HepG2 (cell line): ENCODE measurements around the gene THADA. TPM values are rescaled to one million over a fixed set of nuclear protein-coding genes. Genes with fewer than 3 reads are reported as not detected.
A peak's percentile ranks its signal among the peaks of the same experiment; 100 is the strongest.

Experiments
- ASH2L ChIP-seq: fragments of 300-600, 200-600 bp; sonication (generic); IDR thresholded peaks from 2 replicates; pipeline ENCODE4 v1.7.0; 2017; ENCODE audit warnings: low read depth, mild to moderate bottlenecking, moderate library complexity, mixed read lengths, low read length; ENCODE audit not compliant: insufficient read length
- CREM ChIP-seq, 2 experiments: sonication (generic) in 1 of 2; formaldehyde crosslinking in 1 of 2; IDR thresholded peaks; 2 replicates each; pipeline versions ENCODE4 v1.4.0 to v1.6.1; 2016 to 2020; ENCODE audit warnings: antibody characterized with exemption in 1 of 2, mild to moderate bottlenecking in 1 of 2, missing genetic modification reagents in 1 of 2
- HNRNPK ChIP-seq: fragments of 200-400 bp; formaldehyde crosslinking; IDR thresholded peaks from 2 replicates; pipeline ENCODE4 v1.6.1; 2018; ENCODE audit warnings: low read length, low read depth, moderate library complexity, mild to moderate bottlenecking; ENCODE audit not compliant: poor library complexity, severe bottlenecking
- JUNB ChIP-seq: sonication (generic); formaldehyde crosslinking; IDR thresholded peaks from 2 replicates; pipeline ENCODE4 v1.8.0; 2022; ENCODE audit warnings: missing genetic modification reagents, mild to moderate bottlenecking, borderline replicate concordance
- KDM3A ChIP-seq: IDR thresholded peaks from 2 replicates; pipeline ENCODE4 v1.6.1; 2018; ENCODE audit warnings: low read depth, missing compliant biosample characterization
- KDM5A ChIP-seq: fragments of 200-600 bp; sonication (generic); IDR thresholded peaks from 2 replicates; pipeline ENCODE4 v1.7.0; 2018; ENCODE audit warnings: antibody characterized with exemption, mild to moderate bottlenecking, low read length, borderline replicate concordance
- KLF16 ChIP-seq, 2 experiments: sonication (generic) in 1 of 2; formaldehyde crosslinking in 1 of 2; IDR thresholded peaks; 2 replicates each; pipeline versions ENCODE4 v1.6.1 to v1.8.0; 2016 to 2023; ENCODE audit warnings: missing genetic modification reagents in 2 of 2, missing compliant biosample characterization in 1 of 2
- MAFF ChIP-seq: IDR thresholded peaks from 2 replicates; pipeline ENCODE4 v1.6.1; 2011; ENCODE audit warnings: low read depth, low read length, improper control_type of control experiment
- MAFK ChIP-seq, 2 experiments: IDR thresholded peaks in 1 of 2; conservative IDR thresholded peaks in 1 of 2; 2 replicates each; pipeline ENCODE4 v1.6.1; 2011; ENCODE audit warnings: improper control_type of control experiment in 2 of 2, low read length in 2 of 2
- NFE2L2 ChIP-seq: fragments of 150-350 bp; IDR thresholded peaks from 2 replicates; pipeline ENCODE4 v1.6.1; 2014; ENCODE audit warnings: low read length
- RXRB ChIP-seq: IDR thresholded peaks from 2 replicates; pipeline ENCODE4 v1.6.1; 2016; ENCODE audit warnings: borderline replicate concordance, missing genetic modification reagents, missing compliant biosample characterization
- ZFAT ChIP-seq: sonication (generic); formaldehyde crosslinking; conservative IDR thresholded peaks from 2 replicates; pipeline ENCODE4 v1.8.1; 2023; ENCODE audit warnings: missing genetic modification reagents, inconsistent platforms
- ZNF546 ChIP-seq: sonication (generic); formaldehyde crosslinking; conservative IDR thresholded peaks from 2 replicates; pipeline ENCODE4 v1.8.1; 2023; ENCODE audit warnings: mild to moderate bottlenecking, missing genetic modification reagents
- ZNF644 ChIP-seq: IDR thresholded peaks from 2 replicates; pipeline ENCODE4 v1.6.1; 2016; ENCODE audit warnings: low read depth
- ZNF678 ChIP-seq: sonication (generic); formaldehyde crosslinking; IDR thresholded peaks from 2 replicates; pipeline ENCODE4 v1.4.0; 2020; ENCODE audit warnings: mild to moderate bottlenecking, missing genetic modification reagents
- polyA plus RNA-seq, 8 experiments: library from polyadenylated mRNA; depleted of rRNA in 3 of 8; stranded (reverse) in 7 of 8; unstranded in 1 of 8; fragments of >200 nt; fragmentation: Illumina TruSeq in 4 of 8; extraction: Trizol in 4 of 8; gene quantifications; 2 replicates each; pipeline versions ENCODE4 v1.2.1 to v1.2.3, GENCODE V29; 2011 to 2016; ENCODE audit warnings: low read depth in 4 of 8, missing spikeins in 1 of 8, mixed read lengths in 1 of 8; ENCODE audit not compliant: insufficient read depth in 1 of 8
- total RNA-seq, 5 experiments: library from RNA; depleted of rRNA; stranded (reverse); fragments of >200 nt; fragmentation: Illumina TruSeq; extraction: Trizol; gene quantifications; 2 replicates each; pipeline ENCODE4 v1.2.3, GENCODE V29; 2016; ENCODE audit warnings: low read depth in 1 of 5
- TF ChIP-seq, protein P1 (sequence below): IDR thresholded peaks from 2 replicates; pipeline ENCODE4 v1.6.1; 2016; ENCODE audit warnings: low read depth
- TF ChIP-seq, protein P2 (sequence below): IDR thresholded peaks from 2 replicates; pipeline ENCODE4 v1.6.1; 2016; ENCODE audit warnings: missing compliant biosample characterization, missing genetic modification reagents, borderline replicate concordance
- TF ChIP-seq, protein P3 (sequence below): IDR thresholded peaks from 2 replicates; pipeline ENCODE4 v1.4.0; 2020; ENCODE audit warnings: mild to moderate bottlenecking, missing genetic modification reagents
- TF ChIP-seq, protein P4 (sequence below): sonication (generic); formaldehyde crosslinking; IDR thresholded peaks from 2 replicates; pipeline ENCODE4 v1.9.0; 2021; ENCODE audit warnings: missing genetic modification reagents, borderline replicate concordance

Gene THADA
- total and polyA plus RNA-seq, 2 of the 13 experiments (the other 11 are each of a cell fraction or from before 2014, with no cell fraction given) = 12.7 to 21.7 TPM

DNA sequence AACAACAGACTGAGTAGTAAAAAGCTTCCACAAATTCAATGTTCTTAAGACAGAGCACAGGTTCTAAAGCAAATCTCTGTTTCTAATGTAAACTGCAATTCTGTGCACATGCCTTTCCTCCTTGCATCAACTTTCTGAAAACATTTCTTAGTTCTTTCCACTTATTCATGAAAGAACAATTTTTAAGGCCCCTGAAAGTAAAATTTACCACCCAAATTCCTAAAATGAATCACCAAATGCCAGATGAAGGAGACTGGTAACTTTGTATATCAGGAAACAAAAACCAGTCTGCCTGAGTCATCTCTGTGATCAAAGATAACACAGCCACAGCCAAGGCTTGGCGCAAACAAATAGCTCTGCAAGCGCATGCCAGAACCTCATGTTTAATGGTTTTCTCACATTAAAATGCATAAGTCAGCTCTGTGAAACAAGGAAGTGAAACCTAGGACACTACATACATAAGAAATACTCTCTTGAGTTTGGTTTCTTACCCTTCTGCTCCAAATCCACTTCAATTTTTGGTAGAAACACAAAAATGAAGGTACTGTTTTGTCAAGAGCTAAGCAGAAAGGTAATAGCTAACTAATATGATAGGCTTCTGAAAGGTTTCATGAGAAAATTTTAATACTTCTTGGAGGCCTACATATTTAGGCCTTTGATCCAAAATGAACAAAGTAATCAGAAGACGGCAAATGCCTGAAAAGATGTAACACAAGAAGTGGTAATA lies 169.4 kb downstream of the THADA start (continued):
- no peak; the same call in 1 of the 2 replicates for TF ChIP-seq JUNB (CRISPR knock-in tag)
- no peak for TF ChIP-seq ZNF678 (CRISPR knock-in tag)
- peak; percentile 60; the same call in 1 of the 2 replicates for TF ChIP-seq ZNF644 (CRISPR knock-in tag)
- no peak for TF ChIP-seq HNRNPK
- TF ChIP-seq, protein P1, sequence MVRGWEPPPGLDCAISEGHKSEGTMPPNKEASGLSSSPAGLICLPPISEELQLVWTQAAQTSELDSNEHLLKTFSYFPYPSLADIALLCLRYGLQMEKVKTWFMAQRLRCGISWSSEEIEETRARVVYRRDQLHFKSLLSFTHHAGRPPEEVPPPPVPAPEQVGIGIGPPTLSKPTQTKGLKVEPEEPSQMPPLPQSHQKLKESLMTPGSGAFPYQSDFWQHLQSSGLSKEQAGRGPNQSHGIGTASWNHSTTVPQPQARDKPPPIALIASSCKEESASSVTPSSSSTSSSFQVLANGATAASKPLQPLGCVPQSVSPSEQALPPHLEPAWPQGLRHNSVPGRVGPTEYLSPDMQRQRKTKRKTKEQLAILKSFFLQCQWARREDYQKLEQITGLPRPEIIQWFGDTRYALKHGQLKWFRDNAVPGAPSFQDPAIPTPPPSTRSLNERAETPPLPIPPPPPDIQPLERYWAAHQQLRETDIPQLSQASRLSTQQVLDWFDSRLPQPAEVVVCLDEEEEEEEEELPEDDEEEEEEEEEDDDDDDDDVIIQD (CRISPR knock-in tag) = peak; percentile 82
- TF ChIP-seq RXRB (CRISPR knock-in tag) = peak; percentile 53
- TF ChIP-seq, protein P2, sequence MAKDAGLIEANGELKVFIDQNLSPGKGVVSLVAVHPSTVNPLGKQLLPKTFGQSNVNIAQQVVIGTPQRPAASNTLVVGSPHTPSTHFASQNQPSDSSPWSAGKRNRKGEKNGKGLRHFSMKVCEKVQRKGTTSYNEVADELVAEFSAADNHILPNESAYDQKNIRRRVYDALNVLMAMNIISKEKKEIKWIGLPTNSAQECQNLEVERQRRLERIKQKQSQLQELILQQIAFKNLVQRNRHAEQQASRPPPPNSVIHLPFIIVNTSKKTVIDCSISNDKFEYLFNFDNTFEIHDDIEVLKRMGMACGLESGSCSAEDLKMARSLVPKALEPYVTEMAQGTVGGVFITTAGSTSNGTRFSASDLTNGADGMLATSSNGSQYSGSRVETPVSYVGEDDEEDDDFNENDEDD = no peak
- TF ChIP-seq, protein P3, sequence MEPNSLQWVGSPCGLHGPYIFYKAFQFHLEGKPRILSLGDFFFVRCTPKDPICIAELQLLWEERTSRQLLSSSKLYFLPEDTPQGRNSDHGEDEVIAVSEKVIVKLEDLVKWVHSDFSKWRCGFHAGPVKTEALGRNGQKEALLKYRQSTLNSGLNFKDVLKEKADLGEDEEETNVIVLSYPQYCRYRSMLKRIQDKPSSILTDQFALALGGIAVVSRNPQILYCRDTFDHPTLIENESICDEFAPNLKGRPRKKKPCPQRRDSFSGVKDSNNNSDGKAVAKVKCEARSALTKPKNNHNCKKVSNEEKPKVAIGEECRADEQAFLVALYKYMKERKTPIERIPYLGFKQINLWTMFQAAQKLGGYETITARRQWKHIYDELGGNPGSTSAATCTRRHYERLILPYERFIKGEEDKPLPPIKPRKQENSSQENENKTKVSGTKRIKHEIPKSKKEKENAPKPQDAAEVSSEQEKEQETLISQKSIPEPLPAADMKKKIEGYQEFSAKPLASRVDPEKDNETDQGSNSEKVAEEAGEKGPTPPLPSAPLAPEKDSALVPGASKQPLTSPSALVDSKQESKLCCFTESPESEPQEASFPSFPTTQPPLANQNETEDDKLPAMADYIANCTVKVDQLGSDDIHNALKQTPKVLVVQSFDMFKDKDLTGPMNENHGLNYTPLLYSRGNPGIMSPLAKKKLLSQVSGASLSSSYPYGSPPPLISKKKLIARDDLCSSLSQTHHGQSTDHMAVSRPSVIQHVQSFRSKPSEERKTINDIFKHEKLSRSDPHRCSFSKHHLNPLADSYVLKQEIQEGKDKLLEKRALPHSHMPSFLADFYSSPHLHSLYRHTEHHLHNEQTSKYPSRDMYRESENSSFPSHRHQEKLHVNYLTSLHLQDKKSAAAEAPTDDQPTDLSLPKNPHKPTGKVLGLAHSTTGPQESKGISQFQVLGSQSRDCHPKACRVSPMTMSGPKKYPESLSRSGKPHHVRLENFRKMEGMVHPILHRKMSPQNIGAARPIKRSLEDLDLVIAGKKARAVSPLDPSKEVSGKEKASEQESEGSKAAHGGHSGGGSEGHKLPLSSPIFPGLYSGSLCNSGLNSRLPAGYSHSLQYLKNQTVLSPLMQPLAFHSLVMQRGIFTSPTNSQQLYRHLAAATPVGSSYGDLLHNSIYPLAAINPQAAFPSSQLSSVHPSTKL (CRISPR knock-in tag) = peak; percentile 86
- TF ChIP-seq MAFF = peak; percentile 60
- no peak for TF ChIP-seq ZFAT
- no peak for TF ChIP-seq KDM5A
- peak; percentile 41; the same call in 1 of the 2 replicates for TF ChIP-seq CREM (IDR thresholded peaks at IDR 0.05)
- no peak for TF ChIP-seq CREM (CRISPR knock-in tag; IDR thresholded peaks at IDR 0.05)
- TF ChIP-seq ASH2L = peak; percentile 65
- TF ChIP-seq ZNF546 (CRISPR knock-in tag) = no peak
- TF ChIP-seq NFE2L2 = peak; percentile 26; the same call in 1 of the 2 replicates
- TF ChIP-seq, protein P4, sequence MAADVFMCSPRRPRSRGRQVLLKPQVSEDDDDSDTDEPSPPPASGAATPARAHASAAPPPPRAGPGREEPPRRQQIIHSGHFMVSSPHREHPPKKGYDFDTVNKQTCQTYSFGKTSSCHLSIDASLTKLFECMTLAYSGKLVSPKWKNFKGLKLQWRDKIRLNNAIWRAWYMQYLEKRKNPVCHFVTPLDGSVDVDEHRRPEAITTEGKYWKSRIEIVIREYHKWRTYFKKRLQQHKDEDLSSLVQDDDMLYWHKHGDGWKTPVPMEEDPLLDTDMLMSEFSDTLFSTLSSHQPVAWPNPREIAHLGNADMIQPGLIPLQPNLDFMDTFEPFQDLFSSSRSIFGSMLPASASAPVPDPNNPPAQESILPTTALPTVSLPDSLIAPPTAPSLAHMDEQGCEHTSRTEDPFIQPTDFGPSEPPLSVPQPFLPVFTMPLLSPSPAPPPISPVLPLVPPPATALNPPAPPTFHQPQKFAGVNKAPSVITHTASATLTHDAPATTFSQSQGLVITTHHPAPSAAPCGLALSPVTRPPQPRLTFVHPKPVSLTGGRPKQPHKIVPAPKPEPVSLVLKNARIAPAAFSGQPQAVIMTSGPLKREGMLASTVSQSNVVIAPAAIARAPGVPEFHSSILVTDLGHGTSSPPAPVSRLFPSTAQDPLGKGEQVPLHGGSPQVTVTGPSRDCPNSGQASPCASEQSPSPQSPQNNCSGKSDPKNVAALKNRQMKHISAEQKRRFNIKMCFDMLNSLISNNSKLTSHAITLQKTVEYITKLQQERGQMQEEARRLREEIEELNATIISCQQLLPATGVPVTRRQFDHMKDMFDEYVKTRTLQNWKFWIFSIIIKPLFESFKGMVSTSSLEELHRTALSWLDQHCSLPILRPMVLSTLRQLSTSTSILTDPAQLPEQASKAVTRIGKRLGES (CRISPR knock-in tag) = no peak
- TF ChIP-seq MAFK (conservative IDR thresholded peaks at IDR 0.05 in 1 of 2, IDR thresholded peaks at IDR 0.05 in 1 of 2; ENCODE audit: low read length in 2 of 2) = peak; percentile 32 to 45; a peak in 2 of 4 replicates
- 0 out of 4 replicates have a peak, but pooled peaks of 1 of the 2 experiments have one; percentile 29 for TF ChIP-seq KLF16 (CRISPR knock-in tag; IDR thresholded peaks at IDR 0.05)
- TF ChIP-seq KDM3A = no peak
